HG02943 (cell line): ENCODE data around the gene UMODL1.

Experiments
- ATAC-seq: cut with Tn5 transposase; IDR thresholded peaks from one replicate; pipeline ENCODE4 v1.9.1; 2021; ENCODE audit warnings: mild to moderate bottlenecking, low read depth, moderate library complexity; ENCODE audit not compliant: unreplicated experiment

UMODL1 gene

GRCh38 chr21:42057851-42058437 lies 13.2 kb upstream of the UMODL1 start:
- no peak for ATAC-seq

GRCh38 chr21:42058631-42059111 lies 12.4 kb upstream of the UMODL1 start:
- ATAC-seq: no peak

- ATAC-seq: no peak
Measured at GRCh38 chr21:42059141-42059540, 12.0 kb upstream of the UMODL1 start.

GRCh38 chr21:42059721-42060120 lies 11.4 kb upstream of the UMODL1 start:
- ATAC-seq: no peak

GRCh38 chr21:42060166-42060565 lies 11.0 kb upstream of the UMODL1 start:
- ATAC-seq: no peak

GRCh38 chr21:42061195-42061985 lies 9.7 kb upstream of the UMODL1 start:
- peak; percentile 52 for ATAC-seq

- no peak for ATAC-seq
Measured at GRCh38 chr21:42061986-42062235, 9.2 kb upstream of the UMODL1 start.

- peak; percentile 53 for ATAC-seq
Measured at GRCh38 chr21:42062236-42063022, 8.7 kb upstream of the UMODL1 start.

- peak; percentile 8 for ATAC-seq
Measured at GRCh38 chr21:42063191-42063570, 7.9 kb upstream of the UMODL1 start.

- no peak for ATAC-seq
Measured at GRCh38 chr21:42063571-42064521, 7.3 kb upstream of the UMODL1 start.

GRCh38 chr21:42066521-42066920 lies 4.6 kb upstream of the UMODL1 start:
- ATAC-seq: no peak

- ATAC-seq: no peak
Measured at GRCh38 chr21:42067531-42068255, 3.4 kb upstream of the UMODL1 start.

- ATAC-seq: no peak
Measured at GRCh38 chr21:42068256-42068545, 2.9 kb upstream of the UMODL1 start.

GRCh38 chr21:42068592-42068991 lies 2.5 kb upstream of the UMODL1 start:
- ATAC-seq: no peak

- no peak for ATAC-seq
Measured at GRCh38 chr21:42069327-42069726, 1.8 kb upstream of the UMODL1 start.

- no peak for ATAC-seq
Measured at GRCh38 chr21:42069843-42070242, 1.3 kb upstream of the UMODL1 start.

- no peak for ATAC-seq
Measured at GRCh38 chr21:42073145-42074099, 2.3 kb downstream of the UMODL1 start.

- no peak for ATAC-seq
Measured at GRCh38 chr21:42075686-42076471, 4.8 kb downstream of the UMODL1 start.
